ENCODE data around the gene MITD1. TPM values are rescaled to one million over a fixed set of nuclear protein-coding genes. Genes with fewer than 3 reads are reported as not detected.
A peak's percentile ranks its signal among the peaks of the same experiment; 100 is the strongest.

The MITD1 gene
- total and polyA plus RNA-seq, 2 of the 13 experiments (the other 11 are each of a cell fraction or from before 2014, with no cell fraction given): 17.8 to 43.7 TPM

DNA sequence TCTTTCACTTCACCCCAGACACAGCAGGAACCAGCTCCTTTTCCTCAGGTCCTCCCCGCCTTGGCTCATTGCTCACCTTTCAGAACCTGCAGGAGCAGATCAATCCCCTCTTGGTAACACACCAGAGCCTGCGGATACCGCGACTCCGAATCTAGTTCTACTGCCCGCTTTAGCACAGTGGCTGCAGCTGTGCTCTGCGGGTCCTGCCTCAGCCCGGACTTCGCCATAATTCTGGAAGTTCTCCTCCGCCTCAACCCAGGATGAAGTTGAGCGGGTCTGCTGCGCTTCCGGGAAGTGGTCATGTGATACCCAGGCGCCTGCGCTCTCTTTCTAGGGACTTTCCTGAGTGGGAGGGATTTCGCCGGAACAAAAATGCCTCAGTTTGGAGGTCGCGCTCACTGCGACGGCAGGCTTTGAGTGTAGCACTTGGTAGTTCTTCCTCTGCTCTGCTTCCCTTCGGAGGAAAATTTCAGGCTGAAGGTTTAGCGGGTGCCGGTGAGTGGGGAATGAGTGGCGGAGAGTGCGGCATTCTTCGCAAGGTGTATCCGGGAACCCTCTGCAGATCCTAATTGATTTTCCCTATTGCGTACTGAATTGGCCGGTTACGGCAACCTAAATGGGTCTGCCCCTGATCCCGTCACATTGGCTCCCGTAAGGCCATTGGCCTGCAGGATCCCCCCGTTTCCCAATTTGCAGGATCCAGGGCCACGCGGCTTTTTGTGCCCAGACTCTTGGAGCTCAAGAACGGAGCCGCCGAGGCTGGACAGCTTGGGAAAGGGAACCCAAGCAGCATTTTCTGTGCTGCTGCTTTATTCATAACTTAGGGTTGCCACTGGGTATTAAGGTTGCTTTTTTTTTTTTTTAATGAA, at the start of gene MITD1, which contains the start of gene MRPL30 (continued):
- TF ChIP-seq SIN3B (IDR thresholded peaks at IDR 0.05; ENCODE audit: low read length) (peak; percentile 91; the same call in 1 of the 2 replicates), MYC (CRISPR knock-in tag; IDR thresholded peaks at IDR 0.05; ENCODE audit: borderline replicate concordance) (peak; percentile 90), NFIC (IDR thresholded peaks at IDR 0.05; ENCODE audit: low read length) (peak; percentile 81), RBAK (CRISPR knock-in tag; IDR thresholded peaks at IDR 0.05) (no peak), DPF2 (CRISPR knock-in tag; IDR thresholded peaks at IDR 0.05; ENCODE audit: borderline replicate concordance, low read depth) (no peak), NFAT5 (CRISPR knock-in tag; IDR thresholded peaks at IDR 0.05) (peak; percentile 95), ZNF10 (CRISPR knock-in tag; IDR thresholded peaks at IDR 0.05; ENCODE audit: borderline replicate concordance, low read depth) (no peak), EP300 (IDR thresholded peaks at IDR 0.05; ENCODE audit: low read depth in 2 of 2, low read length in 2 of 2) (peak; percentile 47 to 72), EP300 (CRISPR knock-in tag; IDR thresholded peaks at IDR 0.05; ENCODE audit: borderline replicate concordance) (peak; percentile 42; the same call in 1 of the 2 replicates), ZNF138 (CRISPR knock-in tag; IDR thresholded peaks at IDR 0.05; ENCODE audit: low read depth) (no peak; the same call in 1 of the 2 replicates), RAD21 (CRISPR knock-in tag; IDR thresholded peaks at IDR 0.05) (no peak; the same call in none of the 2 replicates), ZNF615 (CRISPR knock-in tag; IDR thresholded peaks at IDR 0.05; ENCODE audit: borderline replicate concordance) (peak; percentile 85; the same call in 1 of the 2 replicates), TMF1 (CRISPR knock-in tag; IDR thresholded peaks at IDR 0.05; ENCODE audit: low read depth) (peak; percentile 43; the same call in 1 of the 2 replicates), ZMYM3 (CRISPR knock-in tag; IDR thresholded peaks at IDR 0.05) (peak; percentile 73), CHCHD3 (CRISPR knock-in tag; IDR thresholded peaks at IDR 0.05) (no peak), TCF7L2 (IDR thresholded peaks at IDR 0.05; ENCODE audit: low read depth, low read length) (no peak), ZZZ3 (CRISPR knock-in tag; IDR thresholded peaks at IDR 0.05; ENCODE audit: borderline replicate concordance) (no peak; the same call in 1 of the 2 replicates)
- TF ChIP-seq, protein P1, sequence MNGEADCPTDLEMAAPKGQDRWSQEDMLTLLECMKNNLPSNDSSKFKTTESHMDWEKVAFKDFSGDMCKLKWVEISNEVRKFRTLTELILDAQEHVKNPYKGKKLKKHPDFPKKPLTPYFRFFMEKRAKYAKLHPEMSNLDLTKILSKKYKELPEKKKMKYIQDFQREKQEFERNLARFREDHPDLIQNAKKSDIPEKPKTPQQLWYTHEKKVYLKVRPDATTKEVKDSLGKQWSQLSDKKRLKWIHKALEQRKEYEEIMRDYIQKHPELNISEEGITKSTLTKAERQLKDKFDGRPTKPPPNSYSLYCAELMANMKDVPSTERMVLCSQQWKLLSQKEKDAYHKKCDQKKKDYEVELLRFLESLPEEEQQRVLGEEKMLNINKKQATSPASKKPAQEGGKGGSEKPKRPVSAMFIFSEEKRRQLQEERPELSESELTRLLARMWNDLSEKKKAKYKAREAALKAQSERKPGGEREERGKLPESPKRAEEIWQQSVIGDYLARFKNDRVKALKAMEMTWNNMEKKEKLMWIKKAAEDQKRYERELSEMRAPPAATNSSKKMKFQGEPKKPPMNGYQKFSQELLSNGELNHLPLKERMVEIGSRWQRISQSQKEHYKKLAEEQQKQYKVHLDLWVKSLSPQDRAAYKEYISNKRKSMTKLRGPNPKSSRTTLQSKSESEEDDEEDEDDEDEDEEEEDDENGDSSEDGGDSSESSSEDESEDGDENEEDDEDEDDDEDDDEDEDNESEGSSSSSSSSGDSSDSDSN (CRISPR knock-in tag; IDR thresholded peaks at IDR 0.05): peak; percentile 94
- TF ChIP-seq, protein P2, sequence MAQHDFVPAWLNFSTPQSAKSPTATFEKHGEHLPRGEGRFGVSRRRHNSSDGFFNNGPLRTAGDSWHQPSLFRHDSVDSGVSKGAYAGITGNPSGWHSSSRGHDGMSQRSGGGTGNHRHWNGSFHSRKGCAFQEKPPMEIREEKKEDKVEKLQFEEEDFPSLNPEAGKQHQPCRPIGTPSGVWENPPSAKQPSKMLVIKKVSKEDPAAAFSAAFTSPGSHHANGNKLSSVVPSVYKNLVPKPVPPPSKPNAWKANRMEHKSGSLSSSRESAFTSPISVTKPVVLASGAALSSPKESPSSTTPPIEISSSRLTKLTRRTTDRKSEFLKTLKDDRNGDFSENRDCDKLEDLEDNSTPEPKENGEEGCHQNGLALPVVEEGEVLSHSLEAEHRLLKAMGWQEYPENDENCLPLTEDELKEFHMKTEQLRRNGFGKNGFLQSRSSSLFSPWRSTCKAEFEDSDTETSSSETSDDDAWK (CRISPR knock-in tag; IDR thresholded peaks at IDR 0.05): no peak

All from HepG2 (cell line).